A673 (cell line): ENCODE results near the gene TSPYL2. TPM values are rescaled to one million over a fixed set of nuclear protein-coding genes. Genes with fewer than 3 reads are reported as not detected.

Experiments
- BruUV-seq: library from RNA; stranded (reverse); fragments of 400-500 nt; replicated peaks from 2 replicates; lab custom pipeline; 2021; lab: Mats Ljungman, UMichigan
- CTCF ChIA-PET: fragments of 300-600 bp; sonication (Branson Sonifier 250); formaldehyde crosslinking; loops from one replicate; lab custom pipeline; 2022; ENCODE audit warnings: antibody characterized with exemption; lab: Charles Lee
- POLR2A ChIA-PET: fragments of 300-600 bp; sonication (Branson Sonifier 250); formaldehyde crosslinking; loops from one replicate; lab custom pipeline; 2022; ENCODE audit warnings: antibody characterized with exemption; ENCODE audit not compliant: low non-redundant PET; lab: Charles Lee
- DNase-seq: peaks from one replicate; pipeline ENCODE4 v3.0.0-alpha.2; 2015; ENCODE audit warnings: low spot score
- H3K27ac ChIP-seq: fragments of 200-600 bp; sonication (generic); 2 replicates; pipeline ENCODE4 v1.5.1; 2016; ENCODE audit warnings: mixed run types, low read depth, mild to moderate bottlenecking, mixed read lengths, antibody characterized with exemption, low read length; ENCODE audit not compliant: poor library complexity, severe bottlenecking
- H3K27me3 ChIP-seq: fragments of 200-600 bp; sonication (generic); replicated peaks from 2 replicates; pipeline ENCODE4 v1.6.1; 2017; ENCODE audit warnings: mixed run types, low read depth, mild to moderate bottlenecking, mixed read lengths, antibody characterized with exemption, low read length; ENCODE audit not compliant: insufficient read depth, poor library complexity
- H3K36me3 ChIP-seq: fragments of 200-600 bp; sonication (generic); 2 replicates; pipeline ENCODE4 v1.6.1; 2016; ENCODE audit warnings: mixed run types, mild to moderate bottlenecking, mixed read lengths, antibody characterized with exemption, low read length; ENCODE audit not compliant: insufficient read depth, poor library complexity, severe bottlenecking
- H3K4me1 ChIP-seq: fragments of 200-600 bp; sonication (generic); 2 replicates; pipeline ENCODE4 v1.6.1; 2017; ENCODE audit warnings: mixed run types, mild to moderate bottlenecking, mixed read lengths, antibody characterized with exemption, low read length; ENCODE audit not compliant: insufficient read depth, poor library complexity, severe bottlenecking
- H3K4me3 ChIP-seq: fragments of 200-600 bp; sonication (generic); 2 replicates; pipeline ENCODE4 v1.5.1; 2016; ENCODE audit warnings: low read depth, mixed run types, mild to moderate bottlenecking, mixed read lengths, low read length; ENCODE audit not compliant: poor library complexity, severe bottlenecking
- H3K9me3 ChIP-seq: fragments of 200-600 bp; sonication (generic); 2 replicates; pipeline ENCODE4 v1.6.1; 2016; ENCODE audit warnings: mixed run types, low read depth, mild to moderate bottlenecking, mixed read lengths, antibody characterized with exemption, low read length; ENCODE audit not compliant: poor library complexity, severe bottlenecking
- EZH2 ChIP-seq: fragments of 200-600 bp; sonication (generic); IDR thresholded peaks from 2 replicates; pipeline ENCODE4 v1.6.1; 2017; ENCODE audit warnings: borderline replicate concordance, low read depth, mild to moderate bottlenecking, mixed read lengths, antibody characterized with exemption, low read length; ENCODE audit not compliant: poor library complexity, severe bottlenecking
- intact Hi-C: fragments of 100-400 bp; cut with micrococcal nuclease; formaldehyde crosslinking; loops from one replicate; pipeline ENCODE4 v1.10.0; 2022; ENCODE audit not compliant: unreplicated experiment
- total RNA-seq: library from RNA; stranded (reverse); gene quantifications from 2 replicates; pipeline ENCODE4 v1.2.3, GENCODE V29; 2021
- TF ChIP-seq, protein P1 (sequence below): fragments of 300-800, 200-600 bp; sonication (generic); conservative IDR thresholded peaks from 2 replicates; pipeline ENCODE4 v1.5.1; 2017; ENCODE audit warnings: low read depth, mild to moderate bottlenecking, antibody characterized with exemption, low read length, moderate library complexity, mixed read lengths

The TSPYL2 gene
- total RNA-seq, 1 experiment from 2014 or later = 25.0 TPM

GRCh38 chrX:53116101-53116500 is 33.9 kb downstream of the TSPYL2 start:
- no peak for TF ChIP-seq EZH2
- TF ChIP-seq, protein P1, sequence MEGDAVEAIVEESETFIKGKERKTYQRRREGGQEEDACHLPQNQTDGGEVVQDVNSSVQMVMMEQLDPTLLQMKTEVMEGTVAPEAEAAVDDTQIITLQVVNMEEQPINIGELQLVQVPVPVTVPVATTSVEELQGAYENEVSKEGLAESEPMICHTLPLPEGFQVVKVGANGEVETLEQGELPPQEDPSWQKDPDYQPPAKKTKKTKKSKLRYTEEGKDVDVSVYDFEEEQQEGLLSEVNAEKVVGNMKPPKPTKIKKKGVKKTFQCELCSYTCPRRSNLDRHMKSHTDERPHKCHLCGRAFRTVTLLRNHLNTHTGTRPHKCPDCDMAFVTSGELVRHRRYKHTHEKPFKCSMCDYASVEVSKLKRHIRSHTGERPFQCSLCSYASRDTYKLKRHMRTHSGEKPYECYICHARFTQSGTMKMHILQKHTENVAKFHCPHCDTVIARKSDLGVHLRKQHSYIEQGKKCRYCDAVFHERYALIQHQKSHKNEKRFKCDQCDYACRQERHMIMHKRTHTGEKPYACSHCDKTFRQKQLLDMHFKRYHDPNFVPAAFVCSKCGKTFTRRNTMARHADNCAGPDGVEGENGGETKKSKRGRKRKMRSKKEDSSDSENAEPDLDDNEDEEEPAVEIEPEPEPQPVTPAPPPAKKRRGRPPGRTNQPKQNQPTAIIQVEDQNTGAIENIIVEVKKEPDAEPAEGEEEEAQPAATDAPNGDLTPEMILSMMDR = no peak
- BruUV-seq = no TSS peak
- POLR2A ChIA-PET = no interaction called here
- no peak for DNase-seq
- Histone ChIP-seq H3K27me3 (no peaks in the 10 kb centered on the region), H3K4me3 (no peak overlapping the region), H3K4me1 (no peaks in the 10 kb centered on the region), H3K27ac (no peak overlapping the region), H3K9me3 (no peaks in the 10 kb centered on the region), H3K36me3 (no peaks in the 10 kb centered on the region)
- intact Hi-C loops = no loop called here
- CTCF ChIA-PET = no interaction called here

DNA sequence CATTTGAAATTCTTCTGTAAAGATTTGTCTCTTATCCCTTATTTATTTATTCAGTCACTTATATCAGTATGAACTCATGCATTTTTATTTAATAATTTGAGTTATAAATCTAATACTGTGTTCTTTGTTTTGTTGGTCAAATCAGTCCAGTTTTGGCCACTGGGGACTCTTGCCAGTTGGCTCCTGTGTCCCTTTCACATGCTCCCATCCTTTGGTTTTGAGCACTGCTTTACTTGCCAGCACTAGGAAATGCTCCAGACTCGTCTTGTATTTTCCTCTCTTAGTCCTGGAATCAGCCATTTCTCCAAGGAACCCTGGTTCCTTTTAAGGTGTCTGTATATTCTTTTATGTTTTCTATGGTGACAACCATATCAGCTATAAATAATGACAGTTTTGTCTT is 39.8 kb downstream of the TSPYL2 start:
- no peak for DNase-seq
- CTCF ChIA-PET = no interaction called here
- no peak overlapping the region for H3K27ac ChIP-seq
- H3K27me3 ChIP-seq = no peaks in the 10 kb centered on the region
- no peaks in the 10 kb centered on the region for H3K4me1 ChIP-seq
- H3K36me3 ChIP-seq = no peaks in the 10 kb centered on the region
- H3K4me3 ChIP-seq = no peak overlapping the region
- intact Hi-C loops = no loop called here
- H3K9me3 ChIP-seq = peaks cover 13% of the 10 kb centered on the region
- no TSS peak for BruUV-seq
- POLR2A ChIA-PET = no interaction called here
- no peak for TF ChIP-seq EZH2
- TF ChIP-seq, protein P1 = no peak

DNA sequence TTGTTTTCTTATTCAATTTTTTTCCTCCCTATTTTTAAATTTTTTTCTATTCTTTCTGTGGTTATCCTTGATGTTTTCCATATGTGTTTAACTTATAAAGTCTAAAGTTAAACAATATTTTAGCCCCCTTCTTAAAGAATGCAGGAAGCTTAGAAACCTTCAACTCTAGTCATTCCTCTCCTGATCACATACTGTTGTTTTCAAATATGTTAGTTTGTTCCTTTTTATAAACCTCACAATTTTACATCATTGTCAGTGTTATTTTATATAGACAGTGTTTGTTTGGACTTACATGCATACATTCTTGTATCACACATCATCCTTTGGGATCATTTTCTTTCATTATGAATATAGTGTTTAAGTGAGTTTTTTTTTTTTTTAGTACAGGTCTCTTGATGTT is 43.3 kb downstream of the TSPYL2 start:
- no peak for DNase-seq
- Histone ChIP-seq H3K36me3 (no peaks in the 10 kb centered on the region), H3K27me3 (no peaks in the 10 kb centered on the region), H3K4me1 (no peaks in the 10 kb centered on the region), H3K4me3 (no peak overlapping the region), H3K9me3 (peaks cover 13% of the 10 kb centered on the region), H3K27ac (no peak overlapping the region)
- ChIA-PET POLR2A (no interaction called here), CTCF (no interaction called here)
- intact Hi-C loops = no loop called here
- no TSS peak for BruUV-seq
- no peak for TF ChIP-seq EZH2
- TF ChIP-seq, protein P1 = no peak
